GM13976 (cell line): Measurements from ENCODE around the gene FGF2.
A peak's percentile ranks its signal among the peaks of the same experiment; 100 is the strongest.

Experiments used
- DNase-seq: peaks from one replicate; pipeline ENCODE4 v3.0.0; 2012; ENCODE audit warnings: low spot score
- in situ Hi-C: fragments of 300-500 bp; cut with MboI; formaldehyde crosslinking; loops from one replicate; pipeline ENCODE4 v1.12.0; 2022; ENCODE audit warnings: low sequenced_read_pairs, mixed read lengths, inconsistent platforms; ENCODE audit not compliant: unreplicated experiment
- TF ChIP-seq, protein P1 (sequence below): IDR thresholded peaks from 2 replicates; pipeline ENCODE4 v1.5.1; 2012; ENCODE audit warnings: borderline replicate concordance, mild to moderate bottlenecking; ENCODE audit not compliant: insufficient read depth; ENCODE audit errors: extremely low read depth, missing control alignments, control extremely low read depth

FGF2 gene

DNA sequence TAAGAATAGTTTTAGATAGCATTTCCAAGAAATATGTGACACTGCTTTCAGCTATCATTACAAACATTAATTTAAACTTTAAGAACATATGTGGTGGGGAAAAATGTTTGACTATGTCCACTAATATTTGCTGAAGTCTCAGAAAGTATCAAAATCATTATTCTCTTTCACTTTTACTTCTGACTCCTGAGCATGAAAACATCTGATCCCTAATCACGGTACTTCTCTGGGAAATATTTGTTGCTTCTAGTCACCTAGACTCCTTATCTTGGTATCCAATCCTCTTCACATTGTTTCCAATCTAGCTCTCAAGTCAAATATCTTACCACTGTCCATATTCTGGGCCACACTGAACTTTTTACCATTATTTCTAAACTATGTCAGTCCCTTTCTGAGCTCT, 85.0 kb downstream of the FGF2 start:
- TF ChIP-seq, protein P1, sequence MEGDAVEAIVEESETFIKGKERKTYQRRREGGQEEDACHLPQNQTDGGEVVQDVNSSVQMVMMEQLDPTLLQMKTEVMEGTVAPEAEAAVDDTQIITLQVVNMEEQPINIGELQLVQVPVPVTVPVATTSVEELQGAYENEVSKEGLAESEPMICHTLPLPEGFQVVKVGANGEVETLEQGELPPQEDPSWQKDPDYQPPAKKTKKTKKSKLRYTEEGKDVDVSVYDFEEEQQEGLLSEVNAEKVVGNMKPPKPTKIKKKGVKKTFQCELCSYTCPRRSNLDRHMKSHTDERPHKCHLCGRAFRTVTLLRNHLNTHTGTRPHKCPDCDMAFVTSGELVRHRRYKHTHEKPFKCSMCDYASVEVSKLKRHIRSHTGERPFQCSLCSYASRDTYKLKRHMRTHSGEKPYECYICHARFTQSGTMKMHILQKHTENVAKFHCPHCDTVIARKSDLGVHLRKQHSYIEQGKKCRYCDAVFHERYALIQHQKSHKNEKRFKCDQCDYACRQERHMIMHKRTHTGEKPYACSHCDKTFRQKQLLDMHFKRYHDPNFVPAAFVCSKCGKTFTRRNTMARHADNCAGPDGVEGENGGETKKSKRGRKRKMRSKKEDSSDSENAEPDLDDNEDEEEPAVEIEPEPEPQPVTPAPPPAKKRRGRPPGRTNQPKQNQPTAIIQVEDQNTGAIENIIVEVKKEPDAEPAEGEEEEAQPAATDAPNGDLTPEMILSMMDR, result no peak
- DNase-seq, result no peak
- in situ Hi-C loops, result loop anchor here (25.0 kb wide), 1 partner anchor 299 kb away; the partner anchor contains the start of gene IL21

DNA sequence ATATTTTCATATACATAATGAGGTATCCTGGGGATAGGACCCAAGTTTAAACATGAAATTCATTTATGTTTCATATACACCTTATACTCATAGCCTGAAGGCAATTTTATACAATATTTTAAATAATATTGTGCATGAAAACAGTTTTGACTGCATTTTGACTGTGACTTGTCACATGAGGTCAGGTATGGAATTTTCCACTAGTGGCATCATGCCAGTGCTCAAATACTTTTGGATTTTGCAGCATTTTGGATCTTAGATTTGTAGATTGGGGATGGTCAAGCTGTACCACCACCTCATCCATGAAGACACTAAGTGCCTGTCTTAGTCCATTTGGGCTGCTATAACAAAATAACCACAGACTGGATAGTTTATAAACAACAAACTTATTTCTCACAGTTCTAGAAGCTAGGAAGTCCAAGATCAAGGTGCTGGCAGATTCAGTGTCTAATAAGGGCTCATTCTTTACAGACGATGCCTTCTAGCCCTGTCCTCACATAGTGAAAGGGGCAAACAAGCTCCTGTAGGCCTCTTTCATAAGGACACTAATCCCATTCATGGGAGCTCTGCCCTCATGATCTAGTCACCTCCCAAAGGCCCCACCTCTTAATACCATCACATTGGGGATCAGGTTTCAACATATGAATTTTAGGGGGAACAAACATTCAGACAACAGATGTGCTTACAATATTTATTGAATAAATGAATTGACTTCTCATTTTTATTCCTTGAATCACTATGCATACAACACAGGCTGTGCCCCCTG, 86.4 kb downstream of the FGF2 start:
- TF ChIP-seq, protein P1, result no peak
- DNase-seq, result no peak
- in situ Hi-C loops, result loop anchor here (25.0 kb wide), 1 partner anchor 301 kb away; the partner anchor contains the start of gene IL21

DNA sequence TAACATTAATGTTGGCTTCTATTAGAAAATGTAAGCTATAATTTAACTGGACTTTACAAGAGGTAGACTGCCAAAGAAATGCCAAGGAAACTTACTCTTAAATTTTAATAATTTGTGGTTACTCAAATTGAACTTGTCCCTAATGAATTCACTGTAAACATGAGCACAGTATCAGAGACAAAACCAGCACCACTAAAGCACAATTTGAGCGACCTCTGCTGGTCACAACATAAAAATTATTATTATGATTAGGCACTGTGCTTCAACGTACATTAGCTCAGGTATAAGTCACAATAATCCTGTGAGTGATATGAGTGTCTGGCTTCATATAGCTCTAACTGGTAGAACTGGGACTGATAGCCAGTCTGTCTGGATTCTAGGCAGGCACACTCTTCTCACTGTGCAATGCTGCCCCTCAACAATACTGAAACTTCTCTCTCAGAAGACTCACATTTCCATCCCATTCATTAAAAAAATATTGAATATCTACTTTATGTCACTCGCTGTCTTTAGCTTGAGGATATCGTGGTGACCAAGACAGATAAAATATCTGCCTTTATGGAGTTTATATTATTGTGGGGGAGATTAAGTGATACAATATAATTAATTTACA, 87.8 kb downstream of the FGF2 start:
- DNase-seq, result peak; percentile 23
- in situ Hi-C loops, result loop anchor here (25.0 kb wide), 1 partner anchor 302 kb away; the partner anchor contains the start of gene IL21
- TF ChIP-seq, protein P1, result peak; percentile 39

DNA sequence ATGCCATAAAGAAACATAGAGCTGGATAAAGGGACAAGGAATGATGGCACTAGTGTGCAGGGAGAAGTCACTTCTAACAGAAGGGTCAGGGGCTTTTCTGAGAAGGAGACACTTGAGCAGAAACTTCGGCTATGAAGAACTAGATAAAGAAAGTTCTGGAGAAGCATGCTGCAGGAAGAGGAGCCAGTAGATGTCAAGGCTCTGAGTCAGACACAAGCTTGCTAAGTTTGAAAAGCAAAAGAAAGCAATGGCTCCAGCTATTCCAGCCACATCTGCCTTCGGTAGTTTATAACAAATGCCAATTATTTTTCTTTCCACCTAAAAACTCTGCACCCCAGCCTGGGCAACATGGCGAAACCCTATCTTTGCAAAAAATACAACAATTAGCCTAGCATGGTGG, 88.3 kb downstream of the FGF2 start:
- DNase-seq, result no peak
- in situ Hi-C loops, result loop anchor here (25.0 kb wide), 1 partner anchor 303 kb away; the partner anchor contains the start of gene IL21
- TF ChIP-seq, protein P1, result no peak

DNA sequence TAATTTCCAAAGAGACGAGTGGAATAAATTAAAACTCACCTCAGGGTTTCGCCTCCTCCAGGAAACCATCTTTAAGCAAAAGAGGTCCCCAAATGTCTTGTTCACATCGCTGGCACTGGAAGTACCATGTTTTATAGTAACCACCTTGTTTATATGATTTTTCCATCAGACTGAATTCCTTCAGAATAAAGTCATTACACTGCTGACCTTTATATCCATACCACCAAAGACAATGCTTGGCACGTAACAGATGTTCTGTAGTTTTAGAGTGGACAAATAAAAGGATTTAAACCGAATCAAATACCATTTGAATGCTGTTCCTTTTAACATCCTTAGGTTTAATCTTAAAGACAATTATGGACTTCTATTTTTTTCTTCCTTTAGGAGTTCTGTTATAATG, 91.1 kb downstream of the FGF2 start:
- in situ Hi-C loops, result loop anchor here (25.0 kb wide), 1 partner anchor 305 kb away; the partner anchor contains the start of gene IL21
- TF ChIP-seq, protein P1, result no peak
- DNase-seq, result no peak

DNA sequence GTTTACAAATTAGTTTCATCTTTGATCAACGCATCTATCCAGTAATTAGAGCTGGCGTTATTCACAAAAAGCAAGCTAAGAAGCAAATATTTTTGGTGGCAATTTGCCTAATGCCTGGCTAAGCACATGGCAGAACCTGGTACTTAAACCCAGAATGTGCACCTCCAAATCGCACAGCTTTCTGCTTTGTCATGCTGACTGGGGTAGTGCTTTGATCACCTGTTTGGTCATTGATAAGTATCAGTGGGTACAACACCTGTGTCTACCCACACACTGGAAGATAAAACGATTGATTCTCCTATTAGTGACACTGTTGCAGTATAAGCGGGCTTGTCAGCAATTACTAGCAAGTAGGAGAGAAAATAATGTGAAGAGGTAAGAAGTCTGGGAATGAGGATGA, 93.8 kb downstream of the FGF2 start:
- in situ Hi-C loops, result loop anchor here (5.0 to 25.0 kb wide), 2 partner anchors 168 to 308 kb away; partner anchors contain the start of gene IL21
- DNase-seq, result no peak
- TF ChIP-seq, protein P1, result no peak
